Measurements from ENCODE around the gene ORAI2.
A peak's percentile ranks its signal among the peaks of the same experiment; 100 is the strongest.
"Not testable (repeated sequence)": the region's sequence is repeated elsewhere in the genome, so short reads cannot be mapped to it uniquely, and the experiment has no call there.

ORAI2 gene

GRCh38 chr7:102433219-102434038 is at the start of gene ORAI2:
Gene ORAI2 (plus strand): TSS chr7:102433575. CDS start chr7:102438957, 5,382 bp downstream.
- DNase-seq, result peak; percentile 79

DNA sequence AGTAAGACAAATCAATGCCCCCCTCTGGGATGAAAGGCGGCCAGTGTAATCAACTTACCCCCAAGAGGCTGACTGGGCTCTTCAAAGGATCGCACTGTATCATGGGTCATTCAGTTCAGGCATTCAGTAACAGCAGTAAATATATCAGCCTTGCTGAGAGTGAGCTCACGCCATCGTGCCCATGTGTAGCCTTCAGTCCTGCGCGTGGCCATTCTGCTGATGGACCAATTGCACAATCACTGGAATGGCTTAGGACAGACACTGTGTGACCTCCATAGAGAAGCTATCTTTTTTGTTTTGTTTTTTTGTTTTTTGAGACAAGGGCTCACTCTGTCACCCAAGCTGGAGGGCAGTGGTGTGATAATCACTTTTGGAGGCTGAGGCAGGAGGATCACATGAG is 46.3 kb upstream of the ORAI2 start:
- no peak for DNase-seq

DNA sequence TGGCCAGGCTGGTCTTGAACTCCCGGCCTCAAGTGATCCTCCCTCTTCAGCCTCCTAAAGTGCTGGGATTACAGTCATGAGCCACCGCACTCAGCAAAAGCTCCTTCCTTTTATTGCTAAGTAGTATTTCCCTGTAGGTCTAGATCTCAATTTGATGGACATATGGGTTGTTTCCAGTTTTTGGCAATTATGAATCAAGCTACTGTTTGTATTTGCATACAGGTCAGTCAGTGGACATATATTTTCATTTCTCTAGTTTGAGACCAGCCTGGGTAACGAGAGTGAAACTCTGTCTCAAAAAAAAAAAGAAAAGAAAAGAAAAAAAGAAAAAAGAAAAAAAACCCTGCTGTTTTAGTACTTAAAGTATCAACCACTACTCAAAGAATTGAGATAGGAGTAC is 43.6 kb upstream of the ORAI2 start:
- DNase-seq, result no peak

DNA sequence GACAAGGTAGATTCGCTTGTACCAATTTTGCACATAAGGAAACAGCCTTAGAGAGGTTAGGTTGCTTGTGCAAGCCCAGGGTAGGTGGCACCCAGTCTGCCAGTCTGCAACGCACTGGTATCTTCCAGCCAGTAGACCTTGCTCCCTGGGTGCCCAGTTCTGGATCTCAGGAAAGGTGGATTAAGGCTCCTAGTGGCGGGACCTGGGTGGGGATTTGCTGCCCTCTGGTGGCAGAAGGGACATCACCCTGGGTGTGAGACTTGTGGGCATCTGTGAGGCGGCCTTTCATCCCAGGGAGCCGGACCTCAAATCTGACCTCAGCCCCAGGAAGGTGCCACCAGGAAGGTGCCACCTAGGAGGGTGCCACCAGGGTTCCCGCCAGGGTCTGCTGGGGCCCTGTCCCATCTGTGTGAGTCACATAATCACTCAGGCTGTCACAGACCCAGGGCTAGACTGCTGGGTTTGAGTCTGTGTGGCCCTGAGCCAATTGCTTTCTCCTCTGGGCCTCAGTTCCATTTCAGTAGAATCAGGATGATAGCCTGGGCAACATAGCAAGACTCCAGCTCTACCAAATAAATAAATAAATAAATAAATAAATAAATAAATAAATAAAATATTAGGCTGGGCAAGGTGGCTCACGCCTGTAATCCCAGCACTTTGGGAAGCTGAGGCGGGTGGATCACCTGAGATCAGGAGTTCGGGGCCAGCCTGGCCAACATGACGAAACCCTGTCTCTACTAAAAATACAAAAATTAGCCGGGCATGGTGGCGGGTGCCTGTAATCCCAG is 42.5 kb upstream of the ORAI2 start:
- peak; percentile 67 for DNase-seq

DNA sequence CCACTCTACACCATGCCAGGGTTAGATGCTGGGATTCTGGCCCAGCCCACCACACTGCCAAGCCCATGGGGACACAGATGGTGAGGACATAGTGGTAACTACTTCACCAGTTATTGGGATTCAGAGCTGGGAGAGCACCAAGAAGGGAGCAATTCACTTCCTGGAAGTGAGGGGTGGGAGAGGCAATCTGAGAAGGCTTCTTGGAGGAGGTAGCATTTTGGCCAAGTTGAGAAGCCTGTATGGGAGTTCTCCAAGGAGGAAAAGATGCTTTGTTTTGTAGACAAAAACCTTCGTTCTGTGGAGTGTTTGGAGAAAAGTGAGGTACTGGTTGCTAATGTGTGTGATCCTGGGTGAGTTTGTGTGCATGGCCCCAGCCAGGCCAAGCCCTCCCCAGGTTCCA is 41.0 kb upstream of the ORAI2 start:
- DNase-seq, result no peak

GRCh38 chr7:102393467-102393866 is 39.9 kb upstream of the ORAI2 start:
- DNase-seq, result no peak

DNA sequence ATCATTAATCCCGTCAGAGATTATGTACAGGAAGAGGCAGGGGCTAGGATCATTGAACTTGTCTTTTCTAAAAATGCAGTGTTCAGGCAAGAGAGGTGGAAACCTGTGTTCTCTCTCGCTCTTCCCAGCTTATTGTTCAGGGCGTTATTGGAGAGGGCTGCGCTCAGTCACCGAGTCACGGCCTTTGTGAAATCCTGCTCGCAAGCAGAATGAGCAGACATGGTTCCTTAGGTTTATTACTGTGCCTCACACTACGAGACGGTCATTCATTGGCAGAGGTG is 37.8 kb upstream of the ORAI2 start:
- DNase-seq, result no peak

GRCh38 chr7:102395873-102396709 is 37.3 kb upstream of the ORAI2 start, which contains the start of gene PRKRIP1:
Gene PRKRIP1 (plus strand): TSS chr7:102396363. CDS start chr7:102396412, 49 bp downstream.
- DNase-seq, result peak; percentile 93

DNA sequence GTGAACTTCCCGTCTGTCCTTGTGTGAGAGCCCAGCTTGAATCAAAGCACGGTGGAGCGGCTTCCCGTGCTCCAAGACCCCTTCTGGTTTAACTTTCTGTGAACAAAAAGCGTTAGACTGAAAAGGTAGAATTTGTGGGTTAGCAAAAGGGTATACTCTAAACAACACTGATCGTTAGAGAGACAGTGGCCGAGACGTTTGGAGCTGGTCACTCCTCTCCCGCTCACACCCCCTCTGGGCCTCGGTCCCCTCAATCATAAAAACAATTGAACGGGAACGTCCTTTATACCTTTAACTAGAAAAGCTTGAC is 36.7 kb upstream of the ORAI2 start:
- no peak for DNase-seq

- no peak for DNase-seq
These were observed 34.8 kb upstream of the ORAI2 start for GRCh38 chr7:102398543-102398942.

- no peak for DNase-seq
These were observed 33.0 kb upstream of the ORAI2 start for GRCh38 chr7:102400360-102400759.

DNA sequence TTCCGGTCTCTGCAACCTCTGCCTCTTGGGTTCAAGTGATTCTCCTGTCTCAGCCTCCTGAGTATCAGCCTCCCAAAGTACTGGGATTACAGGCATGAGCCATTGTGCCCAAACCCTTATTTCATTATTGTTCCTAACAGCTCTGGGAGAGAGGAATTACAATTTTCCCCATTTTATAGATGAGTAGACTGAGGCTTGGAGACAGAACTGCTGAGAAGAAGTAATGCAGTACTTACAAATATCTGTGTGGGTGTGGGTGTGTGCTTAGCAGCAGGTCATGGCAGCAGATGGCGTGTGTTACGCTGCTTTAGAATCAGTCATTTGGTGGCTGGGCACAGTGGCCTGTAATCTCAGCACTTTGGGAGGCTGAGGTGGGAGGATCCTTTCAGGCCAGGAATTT is 29.8 kb upstream of the ORAI2 start:
- DNase-seq, result no peak

DNA sequence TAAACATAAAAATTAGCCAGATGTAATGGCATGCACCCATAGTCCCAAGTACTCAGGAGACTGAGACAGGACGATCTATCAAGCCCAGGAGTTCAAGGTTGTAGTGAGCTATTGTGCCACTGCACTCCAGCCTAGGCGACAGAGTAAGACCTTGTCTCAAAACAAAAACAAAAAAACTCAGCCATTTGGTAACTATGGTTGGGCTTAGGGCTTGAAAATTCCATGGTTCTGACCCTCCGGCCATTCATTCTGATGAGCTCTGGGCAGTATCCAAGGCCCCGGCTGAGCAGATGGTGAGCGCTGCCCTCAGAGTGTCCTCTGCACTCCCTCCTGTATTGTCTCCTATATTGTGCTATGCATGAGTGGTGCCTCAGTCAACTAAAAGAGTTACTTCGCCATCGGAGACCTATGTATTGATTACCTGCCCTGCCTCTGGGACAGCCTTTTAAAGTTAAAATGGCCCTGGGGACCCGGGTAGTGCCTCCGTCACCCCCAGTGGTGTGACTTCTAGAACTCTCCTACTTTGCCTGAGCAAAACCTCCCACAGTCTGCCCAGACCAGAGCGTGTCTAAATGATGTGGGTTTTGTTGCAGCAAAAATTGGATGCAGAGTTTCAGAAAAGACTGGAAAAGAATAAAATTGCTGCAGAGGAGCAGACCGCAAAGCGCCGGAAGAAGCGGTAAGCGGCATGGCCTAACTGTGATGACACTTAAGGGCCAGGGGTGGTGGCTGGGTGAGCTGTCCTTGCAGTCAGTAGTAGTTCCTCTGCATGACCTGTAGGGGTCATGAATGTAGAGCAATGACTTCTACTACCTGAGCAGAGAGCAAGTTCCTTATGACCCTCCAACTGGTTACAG is 29.1 kb upstream of the ORAI2 start:
- peak; percentile 53 for DNase-seq

GRCh38 chr7:102404862-102405188 is 28.6 kb upstream of the ORAI2 start:
- DNase-seq, result not testable (repeated sequence)

DNA sequence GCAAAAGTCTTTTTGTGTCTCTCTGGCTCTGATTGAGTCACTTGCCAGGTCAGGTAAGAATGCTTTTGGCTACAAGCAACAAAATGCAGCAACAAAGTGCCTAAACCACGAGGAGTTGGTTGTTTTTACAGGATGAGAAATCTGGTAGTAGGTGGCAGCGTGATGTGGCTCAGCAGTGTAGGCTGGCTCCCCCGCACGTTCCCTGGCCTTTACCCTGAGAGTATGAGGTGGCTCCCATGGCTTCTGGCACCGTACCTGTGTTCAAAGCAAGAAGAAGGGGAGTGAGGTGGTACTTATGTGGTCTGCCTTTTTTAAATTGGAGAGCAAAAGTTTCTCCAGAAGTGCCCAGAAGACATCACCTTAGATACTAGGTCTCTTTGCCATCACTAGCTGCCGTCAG is 25.5 kb upstream of the ORAI2 start:
- DNase-seq, result no peak

GRCh38 chr7:102408530-102408929 is 24.8 kb upstream of the ORAI2 start:
- not testable (repeated sequence) for DNase-seq

- no peak for DNase-seq
These were observed 24.0 kb upstream of the ORAI2 start for GRCh38 chr7:102409340-102409739.

DNA sequence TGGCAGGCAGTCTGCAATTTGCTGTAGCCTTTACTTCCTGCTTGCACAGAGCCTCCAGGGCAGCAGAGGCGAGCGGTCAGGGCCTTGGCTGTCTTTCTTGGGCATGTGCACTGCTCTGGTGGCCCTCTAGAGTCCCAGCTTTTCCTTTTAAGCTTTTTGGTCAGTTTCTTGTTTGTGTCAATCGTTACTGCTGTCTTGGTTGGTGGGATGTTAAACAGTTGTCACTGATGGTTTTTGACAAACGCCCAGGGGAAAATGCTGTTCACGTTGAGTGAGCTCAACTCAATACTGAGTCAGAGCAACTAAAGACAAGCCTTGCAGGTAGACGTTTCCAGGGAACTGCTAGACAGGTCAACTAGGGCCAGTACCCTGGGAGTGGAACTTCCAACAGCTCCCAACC is 23.3 kb upstream of the ORAI2 start:
- no peak for DNase-seq

DNA sequence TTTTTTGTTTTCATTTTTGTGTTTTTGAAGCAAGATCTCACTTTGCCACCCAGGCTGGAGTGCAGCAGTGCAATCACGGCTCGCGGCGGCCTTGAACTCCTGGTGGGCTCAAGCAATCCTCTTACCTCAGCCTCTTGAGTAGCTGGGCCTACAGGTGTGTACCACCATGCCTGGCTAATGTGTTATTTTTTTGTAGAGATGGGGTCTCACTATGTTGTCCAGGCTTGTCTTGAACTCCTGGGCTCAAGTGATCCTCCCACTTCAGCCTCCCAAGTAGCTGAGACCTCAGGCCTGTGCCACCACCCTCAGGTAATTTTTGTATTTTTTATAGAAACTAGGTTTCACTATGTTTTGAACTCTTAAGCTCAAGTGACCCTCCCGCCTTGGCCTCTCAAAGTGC is 22.5 kb upstream of the ORAI2 start:
- DNase-seq, result no peak

DNA sequence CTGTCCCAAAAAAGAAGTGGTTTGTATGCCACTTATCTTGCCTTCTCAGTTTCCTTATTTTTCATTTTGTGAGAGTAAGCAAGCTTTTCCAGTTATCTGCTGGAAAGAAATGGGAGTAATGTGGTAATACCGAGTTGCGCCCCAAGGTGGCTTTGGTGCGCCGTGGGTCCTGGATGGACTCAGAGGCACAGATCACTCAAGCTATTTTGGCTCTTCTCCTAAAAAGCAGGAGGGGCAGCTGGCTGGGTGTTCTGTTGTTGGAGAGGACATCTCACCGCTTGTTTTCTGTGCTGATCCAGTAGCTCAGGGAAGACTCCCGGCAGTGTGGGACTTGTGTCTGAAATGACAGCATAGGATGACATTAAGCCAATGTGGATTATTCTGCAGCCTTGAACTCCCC is 20.8 kb upstream of the ORAI2 start:
- DNase-seq, result no peak

DNA sequence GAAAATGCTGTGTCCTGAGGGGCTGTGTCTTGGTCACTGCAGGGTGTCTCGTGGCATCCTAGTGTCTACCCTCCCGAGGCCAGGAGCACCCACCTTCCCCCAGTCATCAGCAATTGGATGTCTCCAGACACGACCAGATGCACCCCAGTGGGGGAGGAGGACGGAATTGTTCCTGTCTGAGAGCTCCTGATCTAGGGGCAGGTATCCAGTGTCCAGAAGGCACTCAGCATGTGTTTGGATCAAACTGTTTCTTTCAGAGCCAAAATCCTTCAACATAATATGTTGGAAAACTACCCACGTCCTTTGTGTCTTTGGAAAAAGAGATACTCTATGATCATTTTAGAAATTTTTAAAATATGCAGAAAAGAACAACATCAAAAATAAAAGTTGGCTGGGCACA is 20.3 kb upstream of the ORAI2 start:
- DNase-seq, result no peak

DNA sequence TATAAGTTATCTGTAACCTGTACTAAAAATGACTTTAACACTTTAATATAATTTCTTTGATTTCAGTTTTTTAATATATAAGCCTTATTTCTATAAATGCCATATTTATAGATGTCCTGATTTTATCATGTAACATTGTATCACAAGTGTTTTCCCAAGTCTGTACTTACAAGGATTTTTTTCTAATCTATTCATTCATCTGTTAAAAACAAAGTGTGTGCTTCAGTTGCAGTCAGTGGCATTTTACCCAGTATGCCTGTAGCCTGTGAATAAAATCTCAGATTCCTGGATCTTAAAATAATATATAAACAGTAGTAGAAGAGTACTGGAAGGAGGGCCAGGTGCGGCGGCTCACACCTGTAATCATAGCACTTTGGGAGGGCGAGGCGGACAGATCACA is 19.8 kb upstream of the ORAI2 start:
- DNase-seq, result no peak

GRCh38 chr7:102415685-102416225 is 17.6 kb upstream of the ORAI2 start:
- DNase-seq, result no peak

Measured in NCI-H146 (cell line).